HepG2 (cell line): ENCODE data around the gene SAMSN1. TPM values are rescaled to one million over a fixed set of nuclear protein-coding genes. Genes with fewer than 3 reads are reported as not detected.

Source experiments
- ATAC-seq: fragments of 200-7000 bp; cut with Tn5 transposase; 3 replicates; pipeline ENCODE4 v1.9.1; 2020; ENCODE audit warnings: mild to moderate bottlenecking, moderate library complexity
- BruUV-seq: library from RNA; stranded (reverse); fragments of 400-500 nt; replicated peaks from 2 replicates; lab custom pipeline; 2021; lab: Mats Ljungman, UMichigan
- CTCF ChIA-PET: fragments of 300-600 bp; formaldehyde crosslinking; extraction: SDS; loops from one replicate; lab custom pipeline; 2021; ENCODE audit warnings: low total read pairs, inconsistent platforms, low intra/inter-chr PET ratio; lab: Yijun Ruan, JAX
- POLR2A ChIA-PET: fragments of 350-600 bp; sonication (Branson Sonifier 250); formaldehyde crosslinking; loops from one replicate; lab custom pipeline; 2020; ENCODE audit warnings: antibody characterized with exemption, inconsistent platforms; lab: Yijun Ruan, JAX
- DNase-seq: peaks from one replicate; pipeline ENCODE4 v3.0.0-alpha.2; 2015; ENCODE audit warnings: low spot score
- FAIRE-seq: peaks from 3 replicates; lab custom pipeline; 2011; peaks lifted over from hg19 to GRCh38; lab: Jason Lieb, UNC
- H2AFZ ChIP-seq: one replicate; pipeline ENCODE4 v1.6.1; 2011; ENCODE audit warnings: low read length, inconsistent platforms
- H3K27ac ChIP-seq: fragments of 300-600 bp; 3 replicates; pipeline ENCODE4 v1.8.0; 2011; ENCODE audit warnings: mixed run types, mild to moderate bottlenecking, mixed read lengths, low read length, inconsistent platforms; ENCODE audit not compliant: insufficient read depth; ENCODE audit errors: extremely low read length
- H3K27me3 ChIP-seq, 2 experiments: fragments of 200-600 bp in 1 of 2; 2 replicates in 1 of 2; 3 replicates in 1 of 2; pipeline versions ENCODE4 v1.6.0 to v1.8.0; 2011; ENCODE audit warnings: low read length in 2 of 2, mild to moderate bottlenecking in 2 of 2, moderate library complexity in 2 of 2, inconsistent platforms in 1 of 2; ENCODE audit not compliant: insufficient read depth in 2 of 2, control insufficient read depth in 1 of 2
- H3K36me3 ChIP-seq, 2 experiments: fragments of 200-600 bp in 1 of 2; replicated peaks in 1 of 2; 2 replicates in 1 of 2; 3 replicates in 1 of 2; pipeline versions ENCODE4 v1.5.1 to v1.8.0; 2011; ENCODE audit warnings: low read length in 2 of 2, inconsistent platforms in 1 of 2; ENCODE audit not compliant: insufficient read depth in 2 of 2, control insufficient read depth in 1 of 2
- H3K4me1 ChIP-seq: 2 replicates; pipeline ENCODE4 v1.5.1; 2012; ENCODE audit warnings: low read length, inconsistent platforms; ENCODE audit not compliant: insufficient read depth
- H3K4me2 ChIP-seq: 2 replicates; pipeline ENCODE4 v1.6.0; 2011; ENCODE audit warnings: low read depth, low read length, inconsistent platforms
- H3K4me3 ChIP-seq, 3 experiments: fragments of 200-600 bp in 1 of 3; sonication (generic), shearing (Covaris generic) in 1 of 3; replicated peaks in 1 of 3; 2 replicates each; pipeline ENCODE4 v1.5.1; 2011 to 2016; ENCODE audit warnings: low read length in 3 of 3, inconsistent platforms in 2 of 3, low read depth in 2 of 3, mild to moderate bottlenecking in 2 of 3, control low read depth in 1 of 3, mixed read lengths in 1 of 3; ENCODE audit not compliant: insufficient read depth in 1 of 3
- H3K79me2 ChIP-seq: one replicate; pipeline ENCODE4 v1.6.1; 2011; ENCODE audit warnings: low read length, inconsistent platforms; ENCODE audit not compliant: insufficient read depth
- H3K9ac ChIP-seq: 2 replicates; pipeline ENCODE4 v1.6.0; 2011; ENCODE audit warnings: mild to moderate bottlenecking, low read depth, low read length, inconsistent platforms; ENCODE audit not compliant: insufficient read depth
- H3K9me3 ChIP-seq: 2 replicates; pipeline ENCODE4 v1.5.1; 2012; ENCODE audit warnings: mild to moderate bottlenecking, low read length
- H4K20me1 ChIP-seq: 2 replicates; pipeline ENCODE4 v1.6.0; 2011; ENCODE audit warnings: inconsistent platforms, mild to moderate bottlenecking, low read length, moderate library complexity; ENCODE audit not compliant: insufficient read depth
- CEBPG ChIP-seq: IDR thresholded peaks from 2 replicates; pipeline ENCODE4 v1.6.1; 2016
- GATAD1 ChIP-seq: IDR thresholded peaks from 2 replicates; pipeline ENCODE4 v1.6.1; 2016; ENCODE audit warnings: missing genetic modification reagents, missing compliant biosample characterization
- HNRNPK ChIP-seq: fragments of 200-400 bp; formaldehyde crosslinking; IDR thresholded peaks from 2 replicates; pipeline ENCODE4 v1.6.1; 2018; ENCODE audit warnings: low read length, low read depth, moderate library complexity, mild to moderate bottlenecking; ENCODE audit not compliant: poor library complexity, severe bottlenecking
- KLF15 ChIP-seq: sonication (generic); formaldehyde crosslinking; IDR thresholded peaks from 2 replicates; pipeline ENCODE4 v1.8.1; 2023; ENCODE audit warnings: borderline replicate concordance, mild to moderate bottlenecking, inconsistent platforms, missing genetic modification reagents, mixed read lengths
- MAFF ChIP-seq: IDR thresholded peaks from 2 replicates; pipeline ENCODE4 v1.6.1; 2011; ENCODE audit warnings: low read depth, low read length, improper control_type of control experiment
- MED13 ChIP-seq: sonication (generic); formaldehyde crosslinking; IDR thresholded peaks from 2 replicates; pipeline ENCODE4 v1.5.0; 2020; ENCODE audit warnings: missing genetic modification reagents
- POLR2AphosphoS5 ChIP-seq: IDR thresholded peaks from 2 replicates; pipeline ENCODE4 v1.6.1; 2012; ENCODE audit warnings: low read depth, low read length
- RFX5 ChIP-seq: IDR thresholded peaks from 2 replicates; pipeline ENCODE4 v1.6.1; 2011; ENCODE audit warnings: low read depth, low read length, improper control_type of control experiment
- SRSF1 ChIP-seq: fragments of 200-400 bp; formaldehyde crosslinking; optimal IDR thresholded peaks from 2 replicates; pipeline ENCODE3; 2017; ENCODE audit warnings: mild to moderate bottlenecking, low read depth, low read length, moderate library complexity
- ZFP36L1 ChIP-seq: sonication (generic); formaldehyde crosslinking; IDR thresholded peaks from 2 replicates; pipeline ENCODE4 v1.8.0; 2022; ENCODE audit warnings: mild to moderate bottlenecking, missing genetic modification reagents, moderate library complexity
- ZKSCAN1 ChIP-seq: fragments of 150-350 bp; IDR thresholded peaks from 2 replicates; pipeline ENCODE4 v1.6.1; 2014; ENCODE audit warnings: low read length
- ZNF441 ChIP-seq: sonication (generic); formaldehyde crosslinking; IDR thresholded peaks from 2 replicates; pipeline ENCODE4 v1.7.0; 2021; ENCODE audit warnings: missing genetic modification reagents, borderline replicate concordance
- ZNF530 ChIP-seq: sonication (generic); formaldehyde crosslinking; IDR thresholded peaks from 2 replicates; pipeline ENCODE4 v1.5.0; 2020; ENCODE audit warnings: low read depth, mild to moderate bottlenecking, missing genetic modification reagents
- ZNF841 ChIP-seq: sonication (generic); formaldehyde crosslinking; IDR thresholded peaks from 2 replicates; pipeline ENCODE4 v1.8.1; 2023; ENCODE audit warnings: missing genetic modification reagents, borderline replicate concordance
- WGBS: methylation state at CpG from one replicate; pipeline ENCODE4 v1.1.6; 2017; ENCODE audit warnings: low lambda C conversion rate; 5-methylcytosine and 5-hydroxymethylcytosine counted together
- in situ Hi-C: cut with HindIII; loops from 2 replicates; pipeline ENCODE4 v1.10.0; 2017; ENCODE audit warnings: low pct_unique_long_range_greater_than_20kb; ENCODE audit not compliant: extremely low pct_ligation_motif_present
- intact Hi-C: fragments of 100-400 bp; cut with micrococcal nuclease; formaldehyde crosslinking; loops from one replicate; pipeline ENCODE4 v1.10.0; 2022; ENCODE audit not compliant: unreplicated experiment
- polyA plus RNA-seq, 8 experiments: library from polyadenylated mRNA; depleted of rRNA in 3 of 8; stranded (reverse) in 7 of 8; unstranded in 1 of 8; fragments of >200 nt; fragmentation: Illumina TruSeq in 4 of 8; extraction: Trizol in 4 of 8; gene quantifications; 2 replicates each; pipeline versions ENCODE4 v1.2.1 to v1.2.3, GENCODE V29; 2011 to 2016; ENCODE audit warnings: low read depth in 4 of 8, missing spikeins in 1 of 8, mixed read lengths in 1 of 8; ENCODE audit not compliant: insufficient read depth in 1 of 8
- total RNA-seq, 5 experiments: library from RNA; depleted of rRNA; stranded (reverse); fragments of >200 nt; fragmentation: Illumina TruSeq; extraction: Trizol; gene quantifications; 2 replicates each; pipeline ENCODE4 v1.2.3, GENCODE V29; 2016; ENCODE audit warnings: low read depth in 1 of 5
- TF ChIP-seq, protein P1 (sequence below): sonication (generic); formaldehyde crosslinking; IDR thresholded peaks from 2 replicates; pipeline ENCODE4 v1.5.1; 2020; ENCODE audit warnings: missing genetic modification reagents, mild to moderate bottlenecking, borderline replicate concordance
- TF ChIP-seq, protein P2 (sequence below): sonication (generic); formaldehyde crosslinking; IDR thresholded peaks from 2 replicates; pipeline ENCODE4 v1.5.1; 2020; ENCODE audit warnings: missing genetic modification reagents, mild to moderate bottlenecking, borderline replicate concordance
- TF ChIP-seq, protein P3 (sequence below): sonication (generic); formaldehyde crosslinking; IDR thresholded peaks from 2 replicates; pipeline ENCODE4 v1.8.0; 2022; ENCODE audit warnings: mild to moderate bottlenecking, missing genetic modification reagents, borderline replicate concordance
- TF ChIP-seq, protein P4 (sequence below): IDR thresholded peaks from 2 replicates; pipeline ENCODE4 v1.4.0; 2020; ENCODE audit warnings: mild to moderate bottlenecking, missing genetic modification reagents

The SAMSN1 gene
- total and polyA plus RNA-seq, 2 of the 13 experiments (the other 11 are each of a cell fraction or from before 2014, with no cell fraction given): 0.09 TPM; not detected in 1

- Histone ChIP-seq H3K4me3 (no peak overlapping the region), H3K4me2 (no peak overlapping the region), H3K27me3 (no peaks in the 10 kb centered on the region), H3K4me1 (no peaks in the 10 kb centered on the region), H4K20me1 (no peaks in the 10 kb centered on the region), H2AFZ (no peak overlapping the region), H3K36me3 (no peaks in the 10 kb centered on the region), H3K27ac (no peak overlapping the region), H3K9ac (no peak overlapping the region), H3K79me2 (no peaks in the 10 kb centered on the region), H3K9me3 (no peaks in the 10 kb centered on the region)
- ChIA-PET POLR2A (no interaction called here), CTCF (no interaction called here)
- 15% methylated on average over 4 of the region's 5 CpGs for WGBS
- in situ Hi-C loops: no loop called here
- DNase-seq: no peak
- TF ChIP-seq, protein P1, sequence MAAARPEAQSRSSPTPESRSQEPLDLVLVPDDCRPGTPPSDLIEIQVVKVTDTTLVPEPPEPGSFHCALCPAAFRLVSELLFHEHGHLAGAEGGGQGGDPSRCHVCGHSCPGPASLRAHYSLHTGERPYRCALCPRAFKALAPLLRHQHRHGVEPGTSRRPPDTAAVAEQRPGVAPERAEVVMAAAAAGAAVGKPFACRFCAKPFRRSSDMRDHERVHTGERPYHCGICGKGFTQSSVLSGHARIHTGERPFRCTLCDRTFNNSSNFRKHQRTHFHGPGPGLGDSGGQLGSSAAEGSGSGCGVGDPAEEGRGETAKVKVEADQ (CRISPR knock-in tag): no peak
- TF ChIP-seq CEBPG (no peak), ZNF530 (CRISPR knock-in tag) (no peak), MAFF (no peak), ZNF441 (CRISPR knock-in tag) (no peak), GATAD1 (CRISPR knock-in tag) (no peak), SRSF1 (no peak), POLR2AphosphoS5 (no peak), KLF15 (CRISPR knock-in tag) (no peak), ZFP36L1 (CRISPR knock-in tag) (no peak), ZKSCAN1 (no peak), MED13 (CRISPR knock-in tag) (no peak), ZNF841 (CRISPR knock-in tag) (no peak), RFX5 (no peak), HNRNPK (no peak)
- TF ChIP-seq, protein P2, sequence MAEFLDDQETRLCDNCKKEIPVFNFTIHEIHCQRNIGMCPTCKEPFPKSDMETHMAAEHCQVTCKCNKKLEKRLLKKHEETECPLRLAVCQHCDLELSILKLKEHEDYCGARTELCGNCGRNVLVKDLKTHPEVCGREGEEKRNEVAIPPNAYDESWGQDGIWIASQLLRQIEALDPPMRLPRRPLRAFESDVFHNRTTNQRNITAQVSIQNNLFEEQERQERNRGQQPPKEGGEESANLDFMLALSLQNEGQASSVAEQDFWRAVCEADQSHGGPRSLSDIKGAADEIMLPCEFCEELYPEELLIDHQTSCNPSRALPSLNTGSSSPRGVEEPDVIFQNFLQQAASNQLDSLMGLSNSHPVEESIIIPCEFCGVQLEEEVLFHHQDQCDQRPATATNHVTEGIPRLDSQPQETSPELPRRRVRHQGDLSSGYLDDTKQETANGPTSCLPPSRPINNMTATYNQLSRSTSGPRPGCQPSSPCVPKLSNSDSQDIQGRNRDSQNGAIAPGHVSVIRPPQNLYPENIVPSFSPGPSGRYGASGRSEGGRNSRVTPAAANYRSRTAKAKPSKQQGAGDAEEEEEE: no peak
- TF ChIP-seq, protein P3, sequence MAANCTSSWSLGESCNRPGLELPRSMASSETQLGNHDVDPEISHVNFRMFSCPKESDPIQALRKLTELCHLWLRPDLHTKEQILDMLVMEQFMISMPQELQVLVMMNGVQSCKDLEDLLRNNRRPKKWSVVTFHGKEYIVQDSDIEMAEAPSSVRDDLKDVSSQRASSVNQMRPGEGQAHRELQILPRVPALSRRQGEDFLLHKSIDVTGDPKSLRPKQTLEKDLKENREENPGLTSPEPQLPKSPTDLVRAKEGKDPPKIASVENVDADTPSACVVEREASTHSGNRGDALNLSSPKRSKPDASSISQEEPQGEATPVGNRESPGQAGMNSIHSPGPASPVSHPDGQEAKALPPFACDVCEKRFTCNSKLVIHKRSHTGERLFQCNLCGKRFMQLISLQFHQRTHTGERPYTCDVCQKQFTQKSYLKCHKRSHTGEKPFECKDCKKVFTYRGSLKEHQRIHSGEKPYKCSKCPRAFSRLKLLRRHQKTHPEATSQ (CRISPR knock-in tag): no peak
- TF ChIP-seq, protein P4, sequence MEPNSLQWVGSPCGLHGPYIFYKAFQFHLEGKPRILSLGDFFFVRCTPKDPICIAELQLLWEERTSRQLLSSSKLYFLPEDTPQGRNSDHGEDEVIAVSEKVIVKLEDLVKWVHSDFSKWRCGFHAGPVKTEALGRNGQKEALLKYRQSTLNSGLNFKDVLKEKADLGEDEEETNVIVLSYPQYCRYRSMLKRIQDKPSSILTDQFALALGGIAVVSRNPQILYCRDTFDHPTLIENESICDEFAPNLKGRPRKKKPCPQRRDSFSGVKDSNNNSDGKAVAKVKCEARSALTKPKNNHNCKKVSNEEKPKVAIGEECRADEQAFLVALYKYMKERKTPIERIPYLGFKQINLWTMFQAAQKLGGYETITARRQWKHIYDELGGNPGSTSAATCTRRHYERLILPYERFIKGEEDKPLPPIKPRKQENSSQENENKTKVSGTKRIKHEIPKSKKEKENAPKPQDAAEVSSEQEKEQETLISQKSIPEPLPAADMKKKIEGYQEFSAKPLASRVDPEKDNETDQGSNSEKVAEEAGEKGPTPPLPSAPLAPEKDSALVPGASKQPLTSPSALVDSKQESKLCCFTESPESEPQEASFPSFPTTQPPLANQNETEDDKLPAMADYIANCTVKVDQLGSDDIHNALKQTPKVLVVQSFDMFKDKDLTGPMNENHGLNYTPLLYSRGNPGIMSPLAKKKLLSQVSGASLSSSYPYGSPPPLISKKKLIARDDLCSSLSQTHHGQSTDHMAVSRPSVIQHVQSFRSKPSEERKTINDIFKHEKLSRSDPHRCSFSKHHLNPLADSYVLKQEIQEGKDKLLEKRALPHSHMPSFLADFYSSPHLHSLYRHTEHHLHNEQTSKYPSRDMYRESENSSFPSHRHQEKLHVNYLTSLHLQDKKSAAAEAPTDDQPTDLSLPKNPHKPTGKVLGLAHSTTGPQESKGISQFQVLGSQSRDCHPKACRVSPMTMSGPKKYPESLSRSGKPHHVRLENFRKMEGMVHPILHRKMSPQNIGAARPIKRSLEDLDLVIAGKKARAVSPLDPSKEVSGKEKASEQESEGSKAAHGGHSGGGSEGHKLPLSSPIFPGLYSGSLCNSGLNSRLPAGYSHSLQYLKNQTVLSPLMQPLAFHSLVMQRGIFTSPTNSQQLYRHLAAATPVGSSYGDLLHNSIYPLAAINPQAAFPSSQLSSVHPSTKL (CRISPR knock-in tag): no peak
- intact Hi-C loops: no loop called here
- no TSS peak for BruUV-seq
- ATAC-seq: no peak
- FAIRE-seq: no peak
These were observed 20.8 kb upstream of the SAMSN1 start for GRCh38 chr21:14566894-14567293.
